ENCODE results near the gene OBSCN. TPM values are rescaled to one million over a fixed set of nuclear protein-coding genes. Genes with fewer than 3 reads are reported as not detected.
"Not testable (repeated sequence)": the region's sequence is repeated elsewhere in the genome, so short reads cannot be mapped to it uniquely, and the experiment has no call there.

Gene OBSCN
- total RNA-seq, 2 experiments from 2014 or later: 14.3 to 14.9 TPM

- intact Hi-C loops (cut with micrococcal nuclease); H3K4me3 Mint-ChIP-seq; CTCF ChIA-PET; H3K9me3 Mint-ChIP-seq; POLR2A ChIA-PET; DNase-seq; H3K27ac Mint-ChIP-seq; H3K4me1 Mint-ChIP-seq (ENCODE audit: low read depth); H3K27me3 Mint-ChIP-seq: not testable (repeated sequence)
- H3K36me3 Mint-ChIP-seq: peaks cover 25% of the 10 kb centered on the region
Measured at GRCh38 chr1:228252476-228252875, 44.6 kb downstream of the OBSCN start.

GRCh38 chr1:228256626-228257375 lies 49.0 kb downstream of the OBSCN start:
- intact Hi-C loops (cut with micrococcal nuclease): no loop called here
- ChIA-PET CTCF (no interaction called here), POLR2A (no interaction called here)
- Mint-ChIP-seq H3K27ac (no peak overlapping the region), H3K36me3 (peaks cover 24% of the 10 kb centered on the region), H3K27me3 (no peaks in the 10 kb centered on the region), H3K4me3 (no peak overlapping the region), H3K9me3 (peaks cover 8% of the 10 kb centered on the region), H3K4me1 (ENCODE audit: low read depth) (no peaks in the 10 kb centered on the region)
- DNase-seq: no peak

GRCh38 chr1:228258486-228258885 lies 50.6 kb downstream of the OBSCN start:
- ChIA-PET POLR2A (interaction anchor here (0.6 kb wide), 1 partner anchor 49 kb away, joined by 4 read pairs; no protein-coding TSS in a partner anchor), CTCF (no interaction called here)
- Mint-ChIP-seq H3K4me1 (ENCODE audit: low read depth) (no peaks in the 10 kb centered on the region), H3K27me3 (no peaks in the 10 kb centered on the region), H3K4me3 (no peak overlapping the region), H3K27ac (no peak overlapping the region), H3K9me3 (peaks cover 11% of the 10 kb centered on the region), H3K36me3 (peaks cover 21% of the 10 kb centered on the region)
- no peak for DNase-seq
- intact Hi-C loops (cut with micrococcal nuclease): no loop called here

DNA sequence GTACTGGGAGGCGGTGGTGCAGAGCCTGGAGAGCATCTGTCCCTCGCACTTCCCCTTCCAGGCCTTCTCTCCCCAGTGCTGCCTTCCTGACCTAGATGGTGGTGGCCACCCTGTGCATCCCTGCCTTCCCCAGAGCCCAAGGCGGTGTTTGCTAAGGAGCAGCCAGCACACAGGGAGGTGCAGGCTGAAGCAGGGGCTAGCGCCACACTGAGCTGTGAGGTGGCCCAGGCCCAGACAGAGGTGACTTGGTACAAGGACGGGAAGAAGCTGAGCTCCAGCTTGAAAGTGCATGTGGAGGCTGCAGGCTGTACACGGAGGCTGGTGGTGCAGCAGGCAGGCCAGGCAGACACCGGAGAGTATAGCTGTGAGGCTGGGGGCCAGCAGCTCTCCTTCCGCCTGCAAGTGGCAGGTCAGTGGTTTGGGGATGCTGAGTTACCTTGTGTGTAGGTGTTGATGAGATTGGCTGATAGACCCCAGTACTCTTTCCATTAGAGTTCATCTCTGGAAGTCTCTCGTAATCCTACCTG lies 51.6 kb downstream of the OBSCN start:
- CTCF ChIA-PET: no interaction called here
- no peaks in the 10 kb centered on the region for H3K27me3 Mint-ChIP-seq
- DNase-seq: no peak
- H3K36me3 Mint-ChIP-seq: peaks cover 21% of the 10 kb centered on the region
- intact Hi-C loops (cut with micrococcal nuclease): no loop called here
- POLR2A ChIA-PET: no interaction called here
- no peak overlapping the region for H3K4me3 Mint-ChIP-seq
- H3K9me3 Mint-ChIP-seq: peaks cover 11% of the 10 kb centered on the region
- H3K4me1 Mint-ChIP-seq (ENCODE audit: low read depth): no peaks in the 10 kb centered on the region
- H3K27ac Mint-ChIP-seq: no peak overlapping the region

GRCh38 chr1:228259951-228260350 lies 52.1 kb downstream of the OBSCN start:
- intact Hi-C loops (cut with micrococcal nuclease): no loop called here
- Mint-ChIP-seq H3K27ac (no peak overlapping the region), H3K9me3 (peaks cover 11% of the 10 kb centered on the region), H3K4me1 (ENCODE audit: low read depth) (no peaks in the 10 kb centered on the region), H3K4me3 (no peak overlapping the region), H3K36me3 (peaks cover 21% of the 10 kb centered on the region), H3K27me3 (no peaks in the 10 kb centered on the region)
- ChIA-PET CTCF (no interaction called here), POLR2A (no interaction called here)
- no peak for DNase-seq

DNA sequence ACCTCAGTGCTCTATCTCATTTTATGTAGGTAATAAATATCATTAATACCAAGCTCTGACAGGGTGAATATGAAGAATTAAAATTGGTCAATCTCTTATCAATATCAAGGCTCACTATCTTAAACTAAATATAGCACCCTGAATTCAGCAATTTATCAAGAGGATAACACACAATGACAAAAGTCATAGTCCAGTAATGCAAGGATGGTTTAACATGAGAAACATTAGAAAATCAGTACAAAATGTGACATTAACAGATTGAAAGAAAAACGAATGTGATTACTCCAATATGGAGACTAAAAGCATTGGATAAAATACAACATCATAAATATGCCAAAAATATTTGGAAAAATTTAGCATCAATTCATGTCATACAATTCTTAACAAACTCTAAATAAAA lies 53.9 kb downstream of the OBSCN start:
- no peak overlapping the region for H3K4me3 Mint-ChIP-seq
- peaks cover 15% of the 10 kb centered on the region for H3K36me3 Mint-ChIP-seq
- ChIA-PET CTCF (no interaction called here), POLR2A (no interaction called here)
- no peaks in the 10 kb centered on the region for H3K4me1 Mint-ChIP-seq (ENCODE audit: low read depth)
- H3K9me3 Mint-ChIP-seq: peaks cover 11% of the 10 kb centered on the region
- intact Hi-C loops (cut with micrococcal nuclease): no loop called here
- no peaks in the 10 kb centered on the region for H3K27me3 Mint-ChIP-seq
- DNase-seq: no peak
- no peak overlapping the region for H3K27ac Mint-ChIP-seq

- Mint-ChIP-seq H3K4me3 (no peak overlapping the region), H3K27me3 (no peaks in the 10 kb centered on the region), H3K27ac (no peak overlapping the region), H3K9me3 (peaks cover 11% of the 10 kb centered on the region), H3K36me3 (peaks cover 15% of the 10 kb centered on the region), H3K4me1 (ENCODE audit: low read depth) (no peaks in the 10 kb centered on the region)
- DNase-seq: no peak
- CTCF ChIA-PET: no interaction called here
- POLR2A ChIA-PET: no interaction called here
- intact Hi-C loops (cut with micrococcal nuclease): no loop called here
Measured at GRCh38 chr1:228262475-228262874, 54.6 kb downstream of the OBSCN start.

- POLR2A ChIA-PET: no interaction called here
- DNase-seq: no peak
- H3K27ac Mint-ChIP-seq: no peak overlapping the region
- no peak overlapping the region for H3K4me3 Mint-ChIP-seq
- intact Hi-C loops (cut with micrococcal nuclease): no loop called here
- H3K27me3 Mint-ChIP-seq: no peaks in the 10 kb centered on the region
- no peaks in the 10 kb centered on the region for H3K4me1 Mint-ChIP-seq (ENCODE audit: low read depth)
- CTCF ChIA-PET: no interaction called here
- H3K36me3 Mint-ChIP-seq: peaks cover 12% of the 10 kb centered on the region
- H3K9me3 Mint-ChIP-seq: peaks cover 11% of the 10 kb centered on the region
Measured at GRCh38 chr1:228263636-228264035, 55.8 kb downstream of the OBSCN start.

- Mint-ChIP-seq H3K36me3 (peaks cover 12% of the 10 kb centered on the region), H3K27ac (no peak overlapping the region), H3K9me3 (peaks cover 11% of the 10 kb centered on the region), H3K27me3 (no peaks in the 10 kb centered on the region), H3K4me1 (ENCODE audit: low read depth) (no peaks in the 10 kb centered on the region), H3K4me3 (no peak overlapping the region)
- intact Hi-C loops (cut with micrococcal nuclease): no loop called here
- ChIA-PET CTCF (no interaction called here), POLR2A (no interaction called here)
- DNase-seq: no peak
Measured at GRCh38 chr1:228264090-228264829, 56.4 kb downstream of the OBSCN start.

- ChIA-PET CTCF (no interaction called here), POLR2A (no interaction called here)
- H3K36me3 Mint-ChIP-seq: peaks cover 11% of the 10 kb centered on the region
- peaks cover 11% of the 10 kb centered on the region for H3K9me3 Mint-ChIP-seq
- H3K27me3 Mint-ChIP-seq: no peaks in the 10 kb centered on the region
- no peak overlapping the region for H3K27ac Mint-ChIP-seq
- DNase-seq: no peak
- intact Hi-C loops (cut with micrococcal nuclease): no loop called here
- no peak overlapping the region for H3K4me3 Mint-ChIP-seq
- H3K4me1 Mint-ChIP-seq (ENCODE audit: low read depth): peaks cover 1% of the 10 kb centered on the region
Measured at GRCh38 chr1:228265167-228265566, 57.3 kb downstream of the OBSCN start.

- Mint-ChIP-seq H3K27me3 (no peaks in the 10 kb centered on the region), H3K36me3 (no peaks in the 10 kb centered on the region), H3K4me1 (ENCODE audit: low read depth) (peaks cover 4% of the 10 kb centered on the region), H3K27ac (no peak overlapping the region), H3K4me3 (no peak overlapping the region), H3K9me3 (no peaks in the 10 kb centered on the region)
- DNase-seq: no peak
- ChIA-PET POLR2A (no interaction called here), CTCF (no interaction called here)
- intact Hi-C loops (cut with micrococcal nuclease): no loop called here
Measured at GRCh38 chr1:228267962-228268880, 60.4 kb downstream of the OBSCN start.

- peaks cover 4% of the 10 kb centered on the region for H3K4me1 Mint-ChIP-seq (ENCODE audit: low read depth)
- POLR2A ChIA-PET: no interaction called here
Measured at GRCh38 chr1:228268881-228269265, 61.0 kb downstream of the OBSCN start.

More at GRCh38 chr1:228268881-228269265, 61.0 kb downstream of the OBSCN start:
- Mint-ChIP-seq H3K4me3 (no peak overlapping the region), H3K9me3 (no peaks in the 10 kb centered on the region), H3K36me3 (no peaks in the 10 kb centered on the region), H3K27me3 (no peaks in the 10 kb centered on the region), H3K27ac (no peak overlapping the region)
- DNase-seq: no peak
- intact Hi-C loops (cut with micrococcal nuclease): no loop called here
- CTCF ChIA-PET: no interaction called here
